ENCODE results near the gene SSBP2. TPM values are rescaled to one million over a fixed set of nuclear protein-coding genes. Genes with fewer than 3 reads are reported as not detected.
"Not testable (repeated sequence)": the region's sequence is repeated elsewhere in the genome, so short reads cannot be mapped to it uniquely, and the experiment has no call there.

Gene SSBP2
- total RNA-seq, 2 experiments from 2014 or later, result 14.5 to 14.7 TPM

GRCh38 chr5:81724571-81724970 is 26.3 kb downstream of the SSBP2 start:
- no peak for DNase-seq
- H3K36me3 Mint-ChIP-seq (ENCODE audit: low read depth), result no peaks in the 10 kb centered on the region
- no peaks in the 10 kb centered on the region for H3K9me3 Mint-ChIP-seq
- CTCF ChIA-PET, result no interaction called here
- H3K27ac Mint-ChIP-seq, result no peak overlapping the region
- intact Hi-C loops (cut with micrococcal nuclease), result no loop called here
- no peaks in the 10 kb centered on the region for H3K27me3 Mint-ChIP-seq (ENCODE audit: low read depth)
- H3K4me1 Mint-ChIP-seq (ENCODE audit: low read depth), result peaks cover 74% of the 10 kb centered on the region
- no peak overlapping the region for H3K4me3 Mint-ChIP-seq

GRCh38 chr5:81724108-81724507 is 26.8 kb downstream of the SSBP2 start:
- no peak overlapping the region for H3K27ac Mint-ChIP-seq
- CTCF ChIA-PET, result no interaction called here
- H3K27me3 Mint-ChIP-seq (ENCODE audit: low read depth), result no peaks in the 10 kb centered on the region
- H3K4me3 Mint-ChIP-seq, result no peak overlapping the region
- intact Hi-C loops (cut with micrococcal nuclease), result no loop called here
- H3K4me1 Mint-ChIP-seq (ENCODE audit: low read depth), result peaks cover 77% of the 10 kb centered on the region
- H3K36me3 Mint-ChIP-seq (ENCODE audit: low read depth), result no peaks in the 10 kb centered on the region
- no peaks in the 10 kb centered on the region for H3K9me3 Mint-ChIP-seq
- DNase-seq, result no peak

GRCh38 chr5:81721049-81721448 is 29.8 kb downstream of the SSBP2 start:
- H3K27me3 Mint-ChIP-seq (ENCODE audit: low read depth), result no peaks in the 10 kb centered on the region
- peaks cover 78% of the 10 kb centered on the region for H3K4me1 Mint-ChIP-seq (ENCODE audit: low read depth)
- DNase-seq, result no peak
- peak overlapping the region; percentile 39 for H3K4me3 Mint-ChIP-seq
- no peaks in the 10 kb centered on the region for H3K9me3 Mint-ChIP-seq
- H3K27ac Mint-ChIP-seq, result no peak overlapping the region
- no peaks in the 10 kb centered on the region for H3K36me3 Mint-ChIP-seq (ENCODE audit: low read depth)
- intact Hi-C loops (cut with micrococcal nuclease), result loop anchor here (1.0 to 2.0 kb wide), 2 partner anchors 30 to 182 kb away; partner anchors contain the start of gene SSBP2
- CTCF ChIA-PET, result no interaction called here

GRCh38 chr5:81719743-81720345 is 31.1 kb downstream of the SSBP2 start:
- CTCF ChIA-PET, result interaction anchor here (0.7 to 1.2 kb wide), 4 partner anchors 69 to 206 kb away, joined by 3 read pairs; no protein-coding TSS in a partner anchor
- Mint-ChIP-seq H3K9me3 (no peaks in the 10 kb centered on the region), H3K4me1 (ENCODE audit: low read depth) (peaks cover 76% of the 10 kb centered on the region), H3K27me3 (ENCODE audit: low read depth) (no peaks in the 10 kb centered on the region), H3K27ac (no peak overlapping the region), H3K36me3 (ENCODE audit: low read depth) (no peaks in the 10 kb centered on the region), H3K4me3 (no peak overlapping the region)
- DNase-seq, result no peak
- intact Hi-C loops (cut with micrococcal nuclease), result loop anchor here (1.0 to 2.0 kb wide), 2 partner anchors 8 to 181 kb away; no protein-coding TSS in a partner anchor

- Mint-ChIP-seq H3K4me1 (ENCODE audit: low read depth) (peaks cover 65% of the 10 kb centered on the region), H3K9me3 (no peaks in the 10 kb centered on the region), H3K27me3 (ENCODE audit: low read depth) (no peaks in the 10 kb centered on the region), H3K36me3 (ENCODE audit: low read depth) (peaks cover 4% of the 10 kb centered on the region), H3K27ac (no peak overlapping the region), H3K4me3 (peak overlapping the region; percentile 36)
- DNase-seq, result peak; percentile 15
- CTCF ChIA-PET, result interaction anchor here (1.2 kb wide), 1 partner anchor 291 kb away, joined by 3 read pairs; no protein-coding TSS in a partner anchor
- intact Hi-C loops (cut with micrococcal nuclease), result no loop called here
These were observed 32.6 kb downstream of the SSBP2 start for GRCh38 chr5:81718300-81718699.

GRCh38 chr5:81717860-81718259 is 33.0 kb downstream of the SSBP2 start:
- CTCF ChIA-PET, result interaction anchor here (1.2 kb wide), 1 partner anchor 290 kb away, joined by 3 read pairs; no protein-coding TSS in a partner anchor
- Mint-ChIP-seq H3K4me1 (ENCODE audit: low read depth) (peaks cover 63% of the 10 kb centered on the region), H3K27me3 (ENCODE audit: low read depth) (no peaks in the 10 kb centered on the region)

GRCh38 chr5:81717226-81717625 is 33.7 kb downstream of the SSBP2 start:
- no peak for DNase-seq
- intact Hi-C loops (cut with micrococcal nuclease), result loop anchor here (1.0 kb wide), 1 partner anchor 10 kb away; no protein-coding TSS in a partner anchor
- Mint-ChIP-seq H3K36me3 (ENCODE audit: low read depth) (peaks cover 4% of the 10 kb centered on the region), H3K4me1 (ENCODE audit: low read depth) (peaks cover 57% of the 10 kb centered on the region), H3K9me3 (no peaks in the 10 kb centered on the region), H3K4me3 (no peak overlapping the region), H3K27me3 (ENCODE audit: low read depth) (no peaks in the 10 kb centered on the region), H3K27ac (no peak overlapping the region)
- CTCF ChIA-PET, result interaction anchor here (1.2 kb wide), 1 partner anchor 290 kb away, joined by 3 read pairs; no protein-coding TSS in a partner anchor

More at GRCh38 chr5:81717860-81718259, 33.0 kb downstream of the SSBP2 start:
- no peak overlapping the region for H3K27ac Mint-ChIP-seq
- peak overlapping the region; percentile 36 for H3K4me3 Mint-ChIP-seq
- no peaks in the 10 kb centered on the region for H3K9me3 Mint-ChIP-seq
- DNase-seq, result no peak
- intact Hi-C loops (cut with micrococcal nuclease), result loop anchor here (1.0 kb wide), 1 partner anchor 11 kb away; no protein-coding TSS in a partner anchor
- H3K36me3 Mint-ChIP-seq (ENCODE audit: low read depth), result peaks cover 4% of the 10 kb centered on the region

GRCh38 chr5:81714076-81714475 is 36.8 kb downstream of the SSBP2 start:
- intact Hi-C loops (cut with micrococcal nuclease); H3K36me3 Mint-ChIP-seq (ENCODE audit: low read depth); H3K4me3 Mint-ChIP-seq; CTCF ChIA-PET; H3K27ac Mint-ChIP-seq; H3K9me3 Mint-ChIP-seq; DNase-seq; H3K27me3 Mint-ChIP-seq (ENCODE audit: low read depth): not testable (repeated sequence)
- H3K4me1 Mint-ChIP-seq (ENCODE audit: low read depth), result peaks cover 36% of the 10 kb centered on the region

GRCh38 chr5:81708889-81709288 is 42.0 kb downstream of the SSBP2 start:
- Mint-ChIP-seq H3K27me3 (ENCODE audit: low read depth) (no peaks in the 10 kb centered on the region), H3K27ac (no peak overlapping the region), H3K4me1 (ENCODE audit: low read depth) (peaks cover 20% of the 10 kb centered on the region), H3K4me3 (no peak overlapping the region), H3K9me3 (no peaks in the 10 kb centered on the region), H3K36me3 (ENCODE audit: low read depth) (no peaks in the 10 kb centered on the region)
- CTCF ChIA-PET, result no interaction called here
- no peak for DNase-seq
- intact Hi-C loops (cut with micrococcal nuclease), result no loop called here

GRCh38 chr5:81703840-81704239 is 47.1 kb downstream of the SSBP2 start:
- H3K27ac Mint-ChIP-seq, result no peak overlapping the region
- DNase-seq, result no peak
- no peaks in the 10 kb centered on the region for H3K27me3 Mint-ChIP-seq (ENCODE audit: low read depth)
- peaks cover 10% of the 10 kb centered on the region for H3K9me3 Mint-ChIP-seq
- intact Hi-C loops (cut with micrococcal nuclease), result no loop called here
- H3K36me3 Mint-ChIP-seq (ENCODE audit: low read depth), result peaks cover 6% of the 10 kb centered on the region
- peaks cover 14% of the 10 kb centered on the region for H3K4me1 Mint-ChIP-seq (ENCODE audit: low read depth)
- no peak overlapping the region for H3K4me3 Mint-ChIP-seq
- CTCF ChIA-PET, result interaction anchor here (0.5 kb wide), 1 partner anchor 190 kb away, joined by 3 read pairs; no protein-coding TSS in a partner anchor

GRCh38 chr5:81700166-81700565 is 50.7 kb downstream of the SSBP2 start:
- Mint-ChIP-seq H3K36me3 (ENCODE audit: low read depth) (peaks cover 6% of the 10 kb centered on the region), H3K4me1 (ENCODE audit: low read depth) (peaks cover 13% of the 10 kb centered on the region), H3K27me3 (ENCODE audit: low read depth) (no peaks in the 10 kb centered on the region), H3K9me3 (peaks cover 10% of the 10 kb centered on the region), H3K27ac (no peak overlapping the region), H3K4me3 (no peak overlapping the region)
- CTCF ChIA-PET, result interaction anchor here (0.7 kb wide), 1 partner anchor 331 kb away, joined by 3 read pairs; no protein-coding TSS in a partner anchor
- intact Hi-C loops (cut with micrococcal nuclease), result no loop called here
- no peak for DNase-seq

- Mint-ChIP-seq H3K27ac (no peak overlapping the region), H3K4me3 (no peak overlapping the region), H3K4me1 (ENCODE audit: low read depth) (peaks cover 13% of the 10 kb centered on the region), H3K36me3 (ENCODE audit: low read depth) (peaks cover 8% of the 10 kb centered on the region), H3K9me3 (peaks cover 12% of the 10 kb centered on the region), H3K27me3 (ENCODE audit: low read depth) (no peaks in the 10 kb centered on the region)
- no peak for DNase-seq
- CTCF ChIA-PET, result no interaction called here
- intact Hi-C loops (cut with micrococcal nuclease), result no loop called here
These were observed 52.1 kb downstream of the SSBP2 start for GRCh38 chr5:81698813-81699212.
